RWPE1 (cell line): ENCODE results near the gene KLHL36.
A peak's percentile ranks its signal among the peaks of the same experiment; 100 is the strongest.

Experiments
- CTCF ChIA-PET: fragments of 350-600 bp; sonication (Branson Sonifier 250); formaldehyde crosslinking; extraction: SDS; loops from one replicate; lab custom pipeline; 2021; lab: Yijun Ruan, JAX
- POLR2A ChIA-PET: fragments of 400-600 bp; formaldehyde crosslinking; extraction: SDS; loops from one replicate; lab custom pipeline; 2020; ENCODE audit warnings: antibody characterized with exemption; ENCODE audit not compliant: low non-redundant PET; lab: Yijun Ruan, JAX
- DNase-seq: peaks from one replicate; pipeline ENCODE4 v3.0.0; 2012; ENCODE audit warnings: low spot score
- H3K27ac ChIP-seq: fragments of 450-650 bp; 2 replicates; pipeline ENCODE4 v1.5.1; 2017
- TF ChIP-seq, protein P1 (sequence below): fragments of 450-650 bp; conservative IDR thresholded peaks from 2 replicates; pipeline ENCODE4 v1.5.1; 2017; ENCODE audit warnings: low read depth, mild to moderate bottlenecking

The KLHL36 gene

GRCh38 chr16:84609563-84610177 lies 38.6 kb upstream of the KLHL36 start:
- TF ChIP-seq, protein P1, sequence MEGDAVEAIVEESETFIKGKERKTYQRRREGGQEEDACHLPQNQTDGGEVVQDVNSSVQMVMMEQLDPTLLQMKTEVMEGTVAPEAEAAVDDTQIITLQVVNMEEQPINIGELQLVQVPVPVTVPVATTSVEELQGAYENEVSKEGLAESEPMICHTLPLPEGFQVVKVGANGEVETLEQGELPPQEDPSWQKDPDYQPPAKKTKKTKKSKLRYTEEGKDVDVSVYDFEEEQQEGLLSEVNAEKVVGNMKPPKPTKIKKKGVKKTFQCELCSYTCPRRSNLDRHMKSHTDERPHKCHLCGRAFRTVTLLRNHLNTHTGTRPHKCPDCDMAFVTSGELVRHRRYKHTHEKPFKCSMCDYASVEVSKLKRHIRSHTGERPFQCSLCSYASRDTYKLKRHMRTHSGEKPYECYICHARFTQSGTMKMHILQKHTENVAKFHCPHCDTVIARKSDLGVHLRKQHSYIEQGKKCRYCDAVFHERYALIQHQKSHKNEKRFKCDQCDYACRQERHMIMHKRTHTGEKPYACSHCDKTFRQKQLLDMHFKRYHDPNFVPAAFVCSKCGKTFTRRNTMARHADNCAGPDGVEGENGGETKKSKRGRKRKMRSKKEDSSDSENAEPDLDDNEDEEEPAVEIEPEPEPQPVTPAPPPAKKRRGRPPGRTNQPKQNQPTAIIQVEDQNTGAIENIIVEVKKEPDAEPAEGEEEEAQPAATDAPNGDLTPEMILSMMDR, result no peak
- POLR2A ChIA-PET, result no interaction called here
- H3K27ac ChIP-seq, result no peak overlapping the region
- CTCF ChIA-PET, result interaction anchor here (1.1 kb wide), 1 partner anchor 63 kb away, joined by 3 read pairs; no protein-coding TSS in a partner anchor
- DNase-seq, result no peak

DNA sequence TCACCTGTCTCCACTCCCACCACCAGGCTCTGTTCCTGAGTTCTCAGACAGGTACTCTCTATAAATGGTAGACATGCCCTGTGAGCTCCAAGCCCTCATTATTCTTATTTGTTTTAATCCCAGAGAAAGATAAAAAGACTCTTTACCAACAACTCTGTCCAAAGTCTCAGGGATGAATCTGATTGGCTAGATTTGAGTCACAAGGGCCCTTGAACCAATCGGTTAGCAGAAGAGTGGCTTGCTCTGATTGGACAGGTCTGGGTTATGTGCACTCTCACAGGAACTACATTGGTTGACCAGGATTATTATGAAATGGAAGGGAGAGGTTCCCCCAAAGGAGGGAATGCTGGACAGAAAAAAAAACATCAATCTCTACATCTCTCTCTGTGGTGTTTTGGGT lies 37.9 kb upstream of the KLHL36 start:
- CTCF ChIA-PET, result interaction anchor here (1.1 kb wide), 1 partner anchor 62 kb away, joined by 3 read pairs; no protein-coding TSS in a partner anchor
- POLR2A ChIA-PET, result interaction anchor here (0.5 kb wide), 1 partner anchor 70 kb away, joined by 4 read pairs; no protein-coding TSS in a partner anchor
- no peak overlapping the region for H3K27ac ChIP-seq
- TF ChIP-seq, protein P1, result no peak
- DNase-seq, result peak; percentile 42

DNA sequence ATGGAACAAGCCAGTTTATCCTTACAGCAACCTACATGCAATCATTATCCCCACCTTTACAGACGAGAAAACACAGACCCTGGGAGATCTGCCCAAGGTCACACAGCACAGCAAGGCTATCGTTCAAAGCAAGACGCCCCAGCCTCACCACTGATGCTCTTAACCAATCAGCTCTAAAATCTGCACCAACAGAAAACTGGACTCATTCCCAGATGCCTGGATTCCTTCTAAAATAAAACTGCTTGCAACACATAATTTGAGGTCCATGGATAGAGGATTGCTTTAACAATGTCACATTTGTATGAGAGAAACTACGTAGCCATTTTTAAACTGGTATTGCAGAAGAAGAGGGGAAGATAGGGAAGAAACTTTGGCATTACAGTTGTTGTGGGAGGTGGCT lies 37.3 kb upstream of the KLHL36 start:
- no peak for DNase-seq
- ChIA-PET CTCF (interaction anchor here (0.6 kb wide), 1 partner anchor 14 kb away, joined by 4 read pairs; no protein-coding TSS in a partner anchor), POLR2A (interaction anchor here (0.5 kb wide), 1 partner anchor 70 kb away, joined by 4 read pairs; no protein-coding TSS in a partner anchor)
- TF ChIP-seq, protein P1, result no peak
- no peak overlapping the region for H3K27ac ChIP-seq

- no peak overlapping the region for H3K27ac ChIP-seq
- DNase-seq, result no peak
- ChIA-PET CTCF (no interaction called here), POLR2A (no interaction called here)
- TF ChIP-seq, protein P1, result no peak
Measured at GRCh38 chr16:84612686-84613085, 35.6 kb upstream of the KLHL36 start.

- ChIA-PET POLR2A (no interaction called here), CTCF (no interaction called here)
- TF ChIP-seq, protein P1, result no peak
- no peak for DNase-seq
- peak overlapping the region; percentile 96 for H3K27ac ChIP-seq
Measured at GRCh38 chr16:84613408-84614072, 34.8 kb upstream of the KLHL36 start.

DNA sequence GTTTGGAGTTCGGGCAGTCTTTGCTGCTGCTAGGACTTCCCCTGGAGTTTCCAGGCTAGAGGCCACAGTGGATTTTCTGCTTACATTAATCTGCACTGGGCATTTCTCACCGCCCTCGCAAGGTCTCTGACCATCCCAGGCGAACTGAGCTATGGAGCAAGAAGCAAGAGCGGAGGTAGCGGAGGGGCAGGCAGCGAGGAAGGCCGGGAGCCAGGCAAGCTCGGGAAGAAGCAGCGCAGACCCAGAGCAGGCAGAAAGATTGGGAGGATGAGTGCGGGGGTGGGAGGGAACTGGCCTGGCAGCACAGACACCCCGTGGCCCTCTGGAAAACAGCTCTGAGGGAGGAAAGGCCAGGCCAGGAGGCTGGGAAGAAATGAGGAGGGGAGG lies 34.2 kb upstream of the KLHL36 start:
- TF ChIP-seq, protein P1, result no peak
- peak overlapping the region; percentile 96 for H3K27ac ChIP-seq
- ChIA-PET POLR2A (no interaction called here), CTCF (interaction anchor here (0.6 kb wide), 1 partner anchor 688 kb away, joined by 3 read pairs; no protein-coding TSS in a partner anchor)
- DNase-seq, result no peak
